Activated CD4-positive, alpha-beta T cell treated with anti-CD3 and anti-CD28 coated beads, Interleukin-2, amount 10 ng/mL, durations not matched to agents 7 days and 5 days (primary cell): ENCODE data around the gene TRMT61A. TPM values are rescaled to one million over a fixed set of nuclear protein-coding genes. Genes with fewer than 3 reads are reported as not detected.
A peak's percentile ranks its signal among the peaks of the same experiment; 100 is the strongest.

Experiments used
- CTCF ChIA-PET: fragments of 350-600 bp; sonication (Branson Sonifier 250); formaldehyde crosslinking; loops from one replicate; lab custom pipeline; 2021; ENCODE audit warnings: antibody characterized with exemption; lab: Charles Lee
- POLR2A ChIA-PET: fragments of 350-600 bp; sonication (Branson Sonifier 250); formaldehyde crosslinking; loops from one replicate; lab custom pipeline; 2021; ENCODE audit warnings: antibody characterized with exemption; lab: Charles Lee
- DNase-seq: peaks from one replicate; pipeline ENCODE4 v3.0.0-alpha.2; 2020
- H3K27ac Mint-ChIP-seq: one replicate; pipeline ENCODE4 v1.8.0; 2021; ENCODE audit warnings: mild to moderate bottlenecking, moderate library complexity, mixed read lengths
- H3K27me3 Mint-ChIP-seq: one replicate; pipeline ENCODE4 v1.8.0; 2021; ENCODE audit warnings: mixed read lengths
- H3K36me3 Mint-ChIP-seq: one replicate; pipeline ENCODE4 v1.8.0; 2021; ENCODE audit warnings: low read depth, mixed read lengths
- H3K4me1 Mint-ChIP-seq: one replicate; pipeline ENCODE4 v1.8.0; 2021; ENCODE audit warnings: mixed read lengths
- H3K4me3 Mint-ChIP-seq: one replicate; pipeline ENCODE4 v1.8.0; 2021; ENCODE audit warnings: mild to moderate bottlenecking, moderate library complexity, mixed read lengths
- H3K9me3 Mint-ChIP-seq: one replicate; pipeline ENCODE4 v1.8.0; 2021; ENCODE audit warnings: mixed read lengths
- total RNA-seq, 2 experiments: library from RNA; stranded (reverse); gene quantifications; one replicate each; pipeline ENCODE4 v1.2.3, GENCODE V29; 2021

Gene TRMT61A
- total RNA-seq, result 1 to 10 TPM; 7.0 to 8.8 TPM

- ChIA-PET POLR2A (interaction anchor here (0.5 kb wide), 1 partner anchor 19 kb away, joined by 3 read pairs; no protein-coding TSS in a partner anchor), CTCF (interaction anchor here (0.9 to 2.6 kb wide), 6 partner anchors 8 to 75 kb away, joined by 3 to 12 read pairs (median 6); no protein-coding TSS in a partner anchor)
- DNase-seq, result peak; percentile 76
- H3K27me3 Mint-ChIP-seq, result peaks cover 10% of the 10 kb centered on the region
- H3K4me1 Mint-ChIP-seq, result peaks cover 40% of the 10 kb centered on the region
- peak within 1 kb of the TSS; percentile 98 for H3K27ac Mint-ChIP-seq
- no peaks in the 10 kb centered on the region for H3K9me3 Mint-ChIP-seq
- peak within 1 kb of the TSS; percentile 95 for H3K4me3 Mint-ChIP-seq
- H3K36me3 Mint-ChIP-seq, result peaks cover 4% of the 10 kb centered on the region
Observed at GRCh38 chr14:103528587-103529382, at the start of gene TRMT61A. Gene TRMT61A, plus strand, starts transcription at chr14:103529196. Its CDS starts 783 bp downstream, at chr14:103529979.

- ChIA-PET POLR2A (no interaction called here), CTCF (no interaction called here)
- peak overlapping the region; percentile 0 for H3K27ac Mint-ChIP-seq
- H3K4me3 Mint-ChIP-seq, result no peak overlapping the region
- peaks cover 20% of the 10 kb centered on the region for H3K4me1 Mint-ChIP-seq
- no peaks in the 10 kb centered on the region for H3K9me3 Mint-ChIP-seq
- H3K27me3 Mint-ChIP-seq, result no peaks in the 10 kb centered on the region
- no peak for DNase-seq
- H3K36me3 Mint-ChIP-seq, result peaks cover 39% of the 10 kb centered on the region
Observed at GRCh38 chr14:103480595-103480994, 48.4 kb upstream of the TRMT61A start.

GRCh38 chr14:103483600-103483999 lies 45.4 kb upstream of the TRMT61A start:
- DNase-seq, result no peak
- Mint-ChIP-seq H3K27me3 (no peaks in the 10 kb centered on the region), H3K4me1 (peaks cover 14% of the 10 kb centered on the region), H3K4me3 (no peak overlapping the region), H3K36me3 (peaks cover 32% of the 10 kb centered on the region), H3K27ac (no peak overlapping the region), H3K9me3 (no peaks in the 10 kb centered on the region)
- ChIA-PET CTCF (no interaction called here), POLR2A (no interaction called here)

- DNase-seq, result no peak
- H3K4me1 Mint-ChIP-seq, result peaks cover 7% of the 10 kb centered on the region
- peaks cover 32% of the 10 kb centered on the region for H3K36me3 Mint-ChIP-seq
- no peaks in the 10 kb centered on the region for H3K27me3 Mint-ChIP-seq
- ChIA-PET POLR2A (no interaction called here), CTCF (interaction anchor here (0.6 kb wide), 1 partner anchor 1938 kb away, joined by 3 read pairs; no protein-coding TSS in a partner anchor)
- no peak overlapping the region for H3K27ac Mint-ChIP-seq
- H3K4me3 Mint-ChIP-seq, result no peak overlapping the region
- no peaks in the 10 kb centered on the region for H3K9me3 Mint-ChIP-seq
Observed at GRCh38 chr14:103485504-103485903, 43.5 kb upstream of the TRMT61A start.

GRCh38 chr14:103488071-103488470 lies 40.9 kb upstream of the TRMT61A start:
- POLR2A ChIA-PET, result no interaction called here
- H3K4me1 Mint-ChIP-seq, result no peaks in the 10 kb centered on the region
- DNase-seq, result no peak
- H3K36me3 Mint-ChIP-seq, result peaks cover 23% of the 10 kb centered on the region
- CTCF ChIA-PET, result no interaction called here
- no peak overlapping the region for H3K27ac Mint-ChIP-seq
- H3K27me3 Mint-ChIP-seq, result no peaks in the 10 kb centered on the region
- no peak overlapping the region for H3K4me3 Mint-ChIP-seq
- no peaks in the 10 kb centered on the region for H3K9me3 Mint-ChIP-seq

- CTCF ChIA-PET, result no interaction called here
- peaks cover 19% of the 10 kb centered on the region for H3K36me3 Mint-ChIP-seq
- POLR2A ChIA-PET, result no interaction called here
- no peak overlapping the region for H3K4me3 Mint-ChIP-seq
- no peaks in the 10 kb centered on the region for H3K4me1 Mint-ChIP-seq
- H3K9me3 Mint-ChIP-seq, result no peaks in the 10 kb centered on the region
- DNase-seq, result no peak
- H3K27me3 Mint-ChIP-seq, result no peaks in the 10 kb centered on the region
- H3K27ac Mint-ChIP-seq, result no peak overlapping the region
Observed at GRCh38 chr14:103488960-103489359, 40.0 kb upstream of the TRMT61A start.

GRCh38 chr14:103489621-103490020 lies 39.4 kb upstream of the TRMT61A start:
- ChIA-PET POLR2A (no interaction called here), CTCF (no interaction called here)
- no peaks in the 10 kb centered on the region for H3K9me3 Mint-ChIP-seq
- no peak overlapping the region for H3K27ac Mint-ChIP-seq
- peaks cover 19% of the 10 kb centered on the region for H3K36me3 Mint-ChIP-seq
- H3K27me3 Mint-ChIP-seq, result no peaks in the 10 kb centered on the region
- DNase-seq, result no peak
- no peak overlapping the region for H3K4me3 Mint-ChIP-seq
- no peaks in the 10 kb centered on the region for H3K4me1 Mint-ChIP-seq

GRCh38 chr14:103491691-103492090 lies 37.3 kb upstream of the TRMT61A start:
- peaks cover 18% of the 10 kb centered on the region for H3K36me3 Mint-ChIP-seq
- no peaks in the 10 kb centered on the region for H3K4me1 Mint-ChIP-seq
- no peak for DNase-seq
- no peak overlapping the region for H3K4me3 Mint-ChIP-seq
- H3K27me3 Mint-ChIP-seq, result no peaks in the 10 kb centered on the region
- ChIA-PET CTCF (interaction anchor here (1.8 kb wide), 1 partner anchor 9 kb away, joined by 5 read pairs; no protein-coding TSS in a partner anchor), POLR2A (no interaction called here)
- no peaks in the 10 kb centered on the region for H3K9me3 Mint-ChIP-seq
- no peak overlapping the region for H3K27ac Mint-ChIP-seq

- Mint-ChIP-seq H3K27ac (no peak overlapping the region), H3K4me1 (no peaks in the 10 kb centered on the region), H3K27me3 (no peaks in the 10 kb centered on the region), H3K9me3 (no peaks in the 10 kb centered on the region), H3K36me3 (peaks cover 18% of the 10 kb centered on the region), H3K4me3 (no peak overlapping the region)
- DNase-seq, result no peak
- ChIA-PET POLR2A (no interaction called here), CTCF (interaction anchor here (0.6 to 1.8 kb wide), 2 partner anchors 8 to 77 kb away, joined by 4 to 5 read pairs; no protein-coding TSS in a partner anchor)
Observed at GRCh38 chr14:103492156-103492925, 36.7 kb upstream of the TRMT61A start.

GRCh38 chr14:103495854-103496253 lies 33.1 kb upstream of the TRMT61A start:
- peaks cover 21% of the 10 kb centered on the region for H3K36me3 Mint-ChIP-seq
- no peaks in the 10 kb centered on the region for H3K9me3 Mint-ChIP-seq
- H3K4me1 Mint-ChIP-seq, result peaks cover 7% of the 10 kb centered on the region
- DNase-seq, result no peak
- H3K27me3 Mint-ChIP-seq, result no peaks in the 10 kb centered on the region
- ChIA-PET POLR2A (no interaction called here), CTCF (interaction anchor here (1.0 kb wide), 2 partner anchors 16 to 105 kb away, joined by 3 read pairs; no protein-coding TSS in a partner anchor)
- no peak overlapping the region for H3K4me3 Mint-ChIP-seq
- H3K27ac Mint-ChIP-seq, result no peak overlapping the region

GRCh38 chr14:103496776-103497175 lies 32.2 kb upstream of the TRMT61A start:
- Mint-ChIP-seq H3K36me3 (peaks cover 25% of the 10 kb centered on the region), H3K27ac (no peak overlapping the region), H3K4me3 (no peak overlapping the region), H3K27me3 (no peaks in the 10 kb centered on the region), H3K9me3 (no peaks in the 10 kb centered on the region), H3K4me1 (peaks cover 7% of the 10 kb centered on the region)
- POLR2A ChIA-PET, result no interaction called here
- CTCF ChIA-PET, result interaction anchor here (1.0 kb wide), 1 partner anchor 106 kb away, joined by 3 read pairs; no protein-coding TSS in a partner anchor
- no peak for DNase-seq

GRCh38 chr14:103499709-103500108 lies 29.3 kb upstream of the TRMT61A start:
- CTCF ChIA-PET, result interaction anchor here (1.0 to 1.2 kb wide), 3 partner anchors 19 to 113 kb away, joined by 3 read pairs; no protein-coding TSS in a partner anchor
- Mint-ChIP-seq H3K36me3 (peaks cover 40% of the 10 kb centered on the region), H3K4me1 (peaks cover 7% of the 10 kb centered on the region), H3K27me3 (no peaks in the 10 kb centered on the region), H3K9me3 (no peaks in the 10 kb centered on the region), H3K27ac (peak overlapping the region; percentile 27), H3K4me3 (no peak overlapping the region)
- POLR2A ChIA-PET, result no interaction called here
- no peak for DNase-seq
